HG03045 (cell line): Measurements from ENCODE around the gene NFATC2.

Experiments
- ATAC-seq: cut with Tn5 transposase; IDR thresholded peaks from one replicate; pipeline ENCODE4 v1.9.1; 2021; ENCODE audit warnings: mild to moderate bottlenecking, moderate library complexity; ENCODE audit not compliant: unreplicated experiment

The NFATC2 gene

GRCh38 chr20:51497542-51498467 lies 44.7 kb downstream of the NFATC2 start:
- peak; percentile 40 for ATAC-seq

- ATAC-seq = no peak
These were observed 45.6 kb downstream of the NFATC2 start for GRCh38 chr20:51496964-51497363.

GRCh38 chr20:51495921-51496545 lies 46.5 kb downstream of the NFATC2 start:
- ATAC-seq = no peak

DNA sequence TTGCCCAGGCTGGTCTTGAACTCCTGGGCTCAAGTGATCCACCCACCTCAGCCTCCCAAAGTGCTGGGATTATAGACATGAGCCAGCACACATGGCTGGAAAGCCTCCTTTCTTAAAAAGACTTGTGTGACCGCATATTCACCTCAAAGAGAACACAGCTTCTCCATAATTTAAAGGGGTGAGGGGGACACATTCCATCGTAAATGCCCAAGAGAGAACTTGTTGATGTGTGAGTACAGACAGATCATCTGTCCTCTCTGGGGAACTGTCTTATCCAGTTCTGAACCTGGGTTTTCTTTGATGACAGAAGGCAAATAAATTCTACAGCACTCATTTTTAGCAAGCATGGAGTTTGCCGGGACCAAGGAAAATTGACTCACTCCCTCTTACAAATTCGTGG lies 47.2 kb downstream of the NFATC2 start:
- ATAC-seq = no peak

- ATAC-seq = no peak
These were observed 48.0 kb downstream of the NFATC2 start for GRCh38 chr20:51494241-51495110.

GRCh38 chr20:51493346-51493791 lies 49.1 kb downstream of the NFATC2 start:
- no peak for ATAC-seq

DNA sequence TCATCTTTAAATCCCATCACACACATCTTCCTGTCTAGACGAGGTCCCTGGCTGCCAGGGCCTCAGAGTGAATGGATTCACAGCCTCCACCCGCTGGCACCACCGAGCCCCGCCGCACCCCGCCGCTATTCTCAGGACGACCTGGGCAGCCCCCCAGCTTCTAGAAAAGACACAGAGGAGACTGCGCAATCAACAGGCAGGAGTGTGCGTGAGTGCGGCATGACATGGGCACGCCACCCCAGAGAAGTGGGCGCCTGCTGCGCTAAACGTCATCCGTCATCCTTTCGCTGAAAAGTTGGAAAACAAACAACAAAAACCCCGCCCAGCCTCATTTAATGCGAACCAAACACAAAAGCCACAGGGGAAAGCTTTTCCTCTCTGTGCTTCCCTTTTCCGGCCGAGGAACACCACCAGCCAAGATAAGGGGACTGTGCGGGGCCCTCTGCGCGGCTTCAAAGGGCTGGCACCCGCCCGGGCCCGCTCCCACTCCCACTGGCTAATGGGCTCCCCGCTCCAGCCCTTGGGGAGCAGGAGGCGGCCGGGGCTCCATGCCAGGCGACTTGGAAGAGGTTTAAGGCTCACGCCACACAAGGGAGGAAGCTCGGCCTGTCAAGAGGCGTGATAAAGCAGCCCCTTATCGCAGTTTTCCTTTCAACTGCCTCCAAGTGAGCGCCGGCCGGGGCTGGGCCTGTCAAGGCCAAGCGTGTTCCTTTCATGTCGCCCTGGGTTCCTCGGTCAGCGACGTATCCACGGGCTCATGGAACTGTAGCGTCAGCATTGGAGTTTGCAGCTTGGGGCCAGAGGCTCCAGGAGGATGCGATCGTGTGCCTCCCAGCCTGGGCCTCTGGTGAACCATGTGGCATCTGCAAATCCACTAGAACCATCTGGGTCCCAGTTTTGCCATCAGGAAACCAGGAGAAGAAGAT lies 50.1 kb downstream of the NFATC2 start:
- no peak for ATAC-seq

GRCh38 chr20:51491393-51491792 lies 51.1 kb downstream of the NFATC2 start:
- ATAC-seq = no peak

DNA sequence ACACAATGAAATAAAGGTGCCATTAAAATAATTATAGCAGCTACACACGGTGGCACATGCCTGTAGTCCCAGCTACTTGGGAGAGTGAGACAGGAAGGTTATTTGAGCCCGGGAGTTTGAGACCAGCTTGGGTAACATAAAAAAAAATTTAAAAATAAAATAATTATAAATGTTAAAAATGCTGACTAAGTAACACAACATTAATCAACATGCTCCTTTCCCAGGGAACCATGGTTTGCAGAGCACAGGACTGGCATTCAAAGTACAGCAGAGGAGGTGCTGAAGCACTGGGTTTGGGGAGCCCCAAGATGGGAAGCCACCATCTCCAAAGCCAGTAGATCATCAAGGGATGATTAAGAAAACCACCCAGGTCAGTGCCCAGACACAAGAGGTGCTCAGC lies 51.9 kb downstream of the NFATC2 start:
- no peak for ATAC-seq

GRCh38 chr20:51489611-51490010 lies 52.9 kb downstream of the NFATC2 start:
- ATAC-seq = no peak

GRCh38 chr20:51488331-51488730 lies 54.2 kb downstream of the NFATC2 start:
- no peak for ATAC-seq

- no peak for ATAC-seq
These were observed 54.8 kb downstream of the NFATC2 start for GRCh38 chr20:51487565-51488268.

DNA sequence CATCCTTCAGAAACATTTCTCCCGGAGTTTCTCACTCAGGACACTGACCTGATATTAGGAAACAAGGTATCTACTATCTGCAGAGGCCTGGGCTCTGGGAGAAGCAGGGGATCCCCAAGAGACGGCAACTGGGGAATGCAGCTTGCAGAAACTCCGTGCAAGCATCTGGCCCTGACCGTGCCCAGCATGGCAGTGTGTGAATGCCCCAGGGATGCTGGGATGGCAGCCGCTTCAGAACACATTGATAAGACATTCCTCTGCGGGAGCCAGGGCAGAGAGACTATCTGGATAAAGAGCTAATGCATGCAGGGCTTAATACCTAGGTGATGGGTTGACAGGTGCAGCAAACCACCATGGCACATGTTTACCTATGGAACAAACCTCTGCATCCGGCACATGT lies 55.4 kb downstream of the NFATC2 start:
- no peak for ATAC-seq

DNA sequence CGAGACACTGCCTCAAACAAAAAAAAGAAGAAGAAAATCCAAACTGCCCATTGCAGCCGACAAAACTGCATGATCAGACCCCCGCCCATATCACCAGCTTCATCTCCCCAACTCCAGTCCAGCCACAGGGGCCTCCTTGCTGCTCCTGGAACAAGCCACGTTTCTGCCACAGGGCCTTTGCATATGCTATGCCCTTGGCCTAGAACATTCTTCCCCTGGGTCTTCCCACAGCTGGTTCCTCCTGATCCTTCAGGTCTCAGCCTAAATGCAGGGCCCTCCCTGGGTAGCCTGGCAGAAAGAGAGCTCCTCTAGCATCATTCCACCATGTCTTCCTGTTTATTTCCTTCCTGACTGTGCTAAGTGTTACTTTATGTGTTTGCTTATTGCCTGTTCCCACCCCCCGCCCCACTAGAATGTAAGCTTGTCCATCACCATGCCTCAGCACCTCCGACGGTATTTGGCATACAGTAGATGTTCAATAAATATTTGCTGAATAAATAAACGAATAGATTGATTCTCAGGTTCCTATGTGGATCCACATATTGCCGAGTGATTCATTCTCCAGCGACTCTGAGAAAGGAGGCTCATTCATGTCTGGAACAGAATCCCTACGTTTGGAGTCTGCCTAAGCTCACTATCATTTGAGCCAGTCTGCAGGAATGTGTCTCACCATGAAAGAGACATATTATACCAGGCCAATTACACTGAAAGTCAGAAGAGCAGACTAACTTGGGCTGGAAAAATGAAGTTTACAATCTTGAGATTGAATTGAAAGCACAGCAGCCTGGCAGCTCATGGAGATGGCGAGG lies 56.1 kb downstream of the NFATC2 start:
- ATAC-seq = no peak

DNA sequence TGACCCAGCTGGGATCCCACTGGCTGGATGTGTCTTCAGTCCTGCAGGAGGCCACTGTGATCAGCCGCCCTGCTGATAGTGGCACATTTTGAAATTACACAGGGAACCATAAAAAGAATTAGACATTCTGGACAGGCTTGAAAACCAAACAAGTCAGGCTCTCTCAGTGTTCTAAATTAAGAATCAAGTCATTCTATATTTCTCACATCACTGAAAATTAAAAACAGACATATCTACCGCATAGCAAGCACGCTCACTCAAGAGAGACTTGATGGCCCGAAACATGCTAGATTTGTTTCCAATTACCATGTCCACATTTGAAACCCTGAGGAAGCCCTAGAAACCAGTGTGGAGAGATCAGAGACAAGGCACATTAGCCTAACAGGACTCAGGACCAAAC lies 57.7 kb downstream of the NFATC2 start:
- ATAC-seq = no peak

DNA sequence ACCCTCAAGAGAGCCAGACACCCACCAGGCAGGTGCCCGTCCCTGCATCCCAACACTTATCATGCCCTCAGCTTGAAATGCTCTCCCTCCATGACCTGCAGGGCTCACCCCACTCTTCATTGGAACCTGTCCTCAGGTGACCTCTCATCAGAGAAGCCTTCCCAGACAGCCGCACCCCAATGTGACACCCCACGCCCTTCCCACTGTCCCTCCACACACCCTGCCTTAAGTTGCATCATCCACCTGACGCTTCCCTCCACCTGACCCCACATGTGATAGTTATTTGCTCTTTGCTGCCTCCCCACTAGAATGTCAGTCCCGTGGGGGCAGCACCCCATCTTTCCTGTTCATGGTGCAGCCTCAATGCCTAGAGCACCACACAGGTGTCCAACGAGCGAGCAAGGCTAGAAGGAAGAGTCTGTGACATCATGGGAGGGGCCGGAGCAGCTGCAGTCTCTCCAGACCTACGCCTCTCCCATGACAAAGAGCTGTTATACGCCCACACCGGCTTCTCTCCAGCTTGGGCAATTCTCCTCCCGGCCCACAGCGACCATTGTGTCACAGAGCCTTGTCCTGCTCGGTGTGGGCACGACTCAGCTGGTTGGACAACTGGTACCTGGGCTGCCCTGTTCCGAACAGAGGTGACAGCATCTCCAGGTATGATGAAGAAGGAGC lies 58.2 kb downstream of the NFATC2 start:
- ATAC-seq = no peak

GRCh38 chr20:51482836-51483473 lies 59.6 kb downstream of the NFATC2 start:
- ATAC-seq = no peak
